ENCODE results near the gene KLF4.
"Not testable (repeated sequence)": the region's sequence is repeated elsewhere in the genome, so short reads cannot be mapped to it uniquely, and the experiment has no call there.

Gene KLF4

GRCh38 chr9:107489687-107490605, at the start of gene KLF4:
TSS of gene KLF4 (minus strand) at chr9:107489769. CDS start at chr9:107489172, 597 bp downstream.
- peak; percentile 91 to 97 for DNase-seq

- no peak for DNase-seq
These were observed 46.9 kb upstream of the KLF4 start for GRCh38 chr9:107536462-107536861.

- DNase-seq: no peak
These were observed 45.0 kb upstream of the KLF4 start for GRCh38 chr9:107534510-107535078.

GRCh38 chr9:107530679-107531078, 41.1 kb upstream of the KLF4 start:
- DNase-seq: peak; percentile 60 to 79

- DNase-seq: no peak
These were observed 39.1 kb upstream of the KLF4 start for GRCh38 chr9:107528686-107529085.

- no peak for DNase-seq
These were observed 34.0 kb upstream of the KLF4 start for GRCh38 chr9:107523539-107523938.

- DNase-seq: no peak
These were observed 30.6 kb upstream of the KLF4 start for GRCh38 chr9:107520186-107520585.

GRCh38 chr9:107518037-107518807, 28.7 kb upstream of the KLF4 start:
- no peak for DNase-seq

- peak; percentile 58 to 65 for DNase-seq
These were observed 24.0 kb upstream of the KLF4 start for GRCh38 chr9:107513464-107514100.

GRCh38 chr9:107504585-107505455, 15.3 kb upstream of the KLF4 start:
- peak; percentile 71 to 73 for DNase-seq

- DNase-seq: no peak
These were observed 12.9 kb upstream of the KLF4 start for GRCh38 chr9:107502464-107502863.

GRCh38 chr9:107500421-107501200, 11.0 kb upstream of the KLF4 start:
- DNase-seq: not testable (repeated sequence)

GRCh38 chr9:107496976-107497375, 7.4 kb upstream of the KLF4 start:
- DNase-seq: peak in 1 of 2 donors; percentile 48

GRCh38 chr9:107492381-107492970, 2.9 kb upstream of the KLF4 start:
- DNase-seq: peak; percentile 51

GRCh38 chr9:107491081-107492053, 1.8 kb upstream of the KLF4 start:
- no peak for DNase-seq

- not testable (repeated sequence) for DNase-seq
These were observed 1.0 kb upstream of the KLF4 start for GRCh38 chr9:107490606-107490970.

GRCh38 chr9:107489144-107489673, 360 bp downstream of the KLF4 start:
- DNase-seq: no peak

- peak; percentile 74 to 76 for DNase-seq
These were observed 1.0 kb downstream of the KLF4 start for GRCh38 chr9:107488375-107489143.
